Right atrium auricular region (tissue), 2 donors: ENCODE results near the gene PDSS2. TPM values are rescaled to one million over a fixed set of nuclear protein-coding genes. Genes with fewer than 3 reads are reported as not detected.
"Not testable (repeated sequence)": the region's sequence is repeated elsewhere in the genome, so short reads cannot be mapped to it uniquely, and the experiment has no call there.

Experiments
- DNase-seq: peaks from one replicate; pipeline ENCODE4 v3.0.0-alpha.2; 2019; ENCODE audit warnings: low spot score
- H3K27ac ChIP-seq, 2 donors: fragments of 200-600 bp; sonication (generic); 1 replicate in 1 of 2; 2 replicates in 1 of 2; pipeline ENCODE4 v1.5.1; 2016 to 2019
- H3K27me3 ChIP-seq, 2 donors: fragments of 200-600 bp; sonication (generic); one replicate each; pipeline versions ENCODE4 v1.5.1 to v1.6.0; 2017 to 2019
- H3K36me3 ChIP-seq: fragments of 200-600 bp; sonication (generic); one replicate; pipeline ENCODE4 v1.5.1; 2016
- H3K4me1 ChIP-seq, 2 donors: fragments of 200-600 bp; sonication (generic); one replicate each; pipeline versions ENCODE4 v1.5.1 to v1.6.0; 2017 to 2019
- H3K4me3 ChIP-seq, 2 donors: fragments of 200-600 bp; sonication (generic); 1 replicate in 1 of 2; 2 replicates in 1 of 2; pipeline ENCODE4 v1.5.1; 2017 to 2019; ENCODE audit warnings: mild to moderate bottlenecking in 1 of 2, moderate library complexity in 1 of 2
- H3K9me3 ChIP-seq, 2 donors: fragments of 200-600 bp; sonication (generic); one replicate each; pipeline ENCODE4 v1.5.1; 2019
- CTCF ChIP-seq, 2 donors: fragments of 200-600 bp; sonication (generic); IDR thresholded peaks; one replicate each; pipeline ENCODE4 v1.5.1; 2019; ENCODE audit warnings: antibody characterized with exemption in 2 of 2
- total RNA-seq, 2 donors: library from RNA; depleted of rRNA; stranded (reverse); fragments of >200 nt; gene quantifications; one replicate each; pipeline ENCODE4 v1.1.0, GENCODE V29; 2016

The PDSS2 gene
- total RNA-seq, 2 donors from 2014 or later: 8.8 to 18.2 TPM

GRCh38 chr6:107369493-107369892 is 89.9 kb downstream of the PDSS2 start:
- TF ChIP-seq CTCF (IDR thresholded peaks at IDR 0.05): no peak
- Histone ChIP-seq H3K27me3 (no peaks in the 10 kb centered on the region), H3K4me1 (no peaks in the 10 kb centered on the region), H3K4me3 (no peak overlapping the region), H3K9me3 (no peaks in the 10 kb centered on the region), H3K27ac (no peak overlapping the region), H3K36me3 (no peaks in the 10 kb centered on the region)
- no peak for DNase-seq

- Histone ChIP-seq H3K4me1 (no peaks in the 10 kb centered on the region), H3K27ac (no peak overlapping the region), H3K36me3 (no peaks in the 10 kb centered on the region), H3K9me3 (no peaks in the 10 kb centered on the region), H3K4me3 (no peak overlapping the region), H3K27me3 (no peaks in the 10 kb centered on the region)
- no peak for TF ChIP-seq CTCF (IDR thresholded peaks at IDR 0.05)
- no peak for DNase-seq
Measured at GRCh38 chr6:107368471-107368870, 90.9 kb downstream of the PDSS2 start.

GRCh38 chr6:107364173-107364572 is 95.2 kb downstream of the PDSS2 start:
- H3K27ac ChIP-seq, H3K4me1 ChIP-seq, DNase-seq, H3K27me3 ChIP-seq, H3K9me3 ChIP-seq, H3K4me3 ChIP-seq, H3K36me3 ChIP-seq: not testable (repeated sequence)

GRCh38 chr6:107361753-107362604 is 97.4 kb downstream of the PDSS2 start:
- no peak overlapping the region for H3K27ac ChIP-seq
- H3K4me1 ChIP-seq: no peaks in the 10 kb centered on the region
- no peak for DNase-seq
- no peak for TF ChIP-seq CTCF (IDR thresholded peaks at IDR 0.05)
- no peaks in the 10 kb centered on the region for H3K27me3 ChIP-seq
- H3K4me3 ChIP-seq: no peak overlapping the region
- no peaks in the 10 kb centered on the region for H3K36me3 ChIP-seq
- peaks cover 0 to 6% of the 10 kb centered on the region in 2 donors for H3K9me3 ChIP-seq

- no peak for DNase-seq
- Histone ChIP-seq H3K36me3 (no peaks in the 10 kb centered on the region), H3K4me3 (no peak overlapping the region), H3K27ac (no peak overlapping the region), H3K27me3 (no peaks in the 10 kb centered on the region), H3K4me1 (no peaks in the 10 kb centered on the region), H3K9me3 (peaks cover 0 to 6% of the 10 kb centered on the region in 2 donors)
- TF ChIP-seq CTCF (IDR thresholded peaks at IDR 0.05): no peak
Measured at GRCh38 chr6:107360476-107360875, 98.9 kb downstream of the PDSS2 start.

GRCh38 chr6:107357842-107358241 is 101.5 kb downstream of the PDSS2 start:
- Histone ChIP-seq H3K9me3 (peaks cover 0 to 4% of the 10 kb centered on the region in 2 donors), H3K4me1 (peaks cover 0 to 5% of the 10 kb centered on the region in 2 donors), H3K27me3 (no peaks in the 10 kb centered on the region), H3K27ac (no peak overlapping the region), H3K36me3 (no peaks in the 10 kb centered on the region), H3K4me3 (no peak overlapping the region)
- no peak for TF ChIP-seq CTCF (IDR thresholded peaks at IDR 0.05)
- no peak for DNase-seq
